K562 (cell line): Measurements from ENCODE around the gene WFDC9. TPM values are rescaled to one million over a fixed set of nuclear protein-coding genes. Genes with fewer than 3 reads are reported as not detected.

Experiments
- ATAC-seq: fragments of 200-7000 bp; cut with Tn5 transposase; 3 replicates; pipeline ENCODE4 v1.9.1; 2020; ENCODE audit warnings: moderate library complexity
- BruUV-seq: library from RNA; stranded (reverse); fragments of 400-500 nt; replicated peaks from 2 replicates; lab custom pipeline; 2021; lab: Mats Ljungman, UMichigan
- CTCF ChIA-PET: fragments of 300-600 bp; formaldehyde crosslinking; extraction: SDS; loops from one replicate; lab custom pipeline; 2021; ENCODE audit warnings: low intra/inter-chr PET ratio; lab: Yijun Ruan, JAX
- POLR2A ChIA-PET: fragments of 300-600, 350-650 bp; sonication (Branson Sonifier 250); formaldehyde crosslinking; extraction: SDS; loops from one replicate; lab custom pipeline; 2021; ENCODE audit warnings: antibody characterized with exemption, inconsistent platforms; lab: Yijun Ruan, JAX
- DNase-seq, 4 experiments: peaks; one replicate each; pipeline versions ENCODE4 v3.0.0 to v3.0.0-alpha.2; 2011 to 2018; ENCODE audit warnings: low spot score in 3 of 4, mixed read lengths in 3 of 4; ENCODE audit errors: extremely low read depth in 1 of 4
- FAIRE-seq: peaks from 2 replicates; lab custom pipeline; 2011; peaks lifted over from hg19 to GRCh38; lab: Jason Lieb, UNC
- H2AFZ ChIP-seq: 2 replicates; pipeline ENCODE4 v1.6.0; 2011; ENCODE audit warnings: low read depth, low read length, control low read depth, inconsistent platforms
- H3K27ac ChIP-seq: fragments of 200-600 bp; 3 replicates; pipeline ENCODE4 v1.8.0; 2011; ENCODE audit warnings: low read depth, mild to moderate bottlenecking, control low read depth, inconsistent platforms, low read length, moderate library complexity, mixed read lengths; ENCODE audit errors: extremely low read depth
- H3K27me3 ChIP-seq, 2 experiments: fragments of 300-600 bp in 1 of 2; 2 replicates in 1 of 2; 3 replicates in 1 of 2; pipeline versions ENCODE4 v1.6.0 to v1.8.0; 2011; ENCODE audit warnings: inconsistent platforms in 2 of 2, low read length in 2 of 2, mild to moderate bottlenecking in 1 of 2, mixed read lengths in 1 of 2, moderate library complexity in 1 of 2; ENCODE audit not compliant: control insufficient read depth in 2 of 2, insufficient read depth in 2 of 2
- H3K36me3 ChIP-seq: fragments of 300-600 bp; 3 replicates; pipeline ENCODE4 v1.8.0; 2011; ENCODE audit warnings: mild to moderate bottlenecking, low read length, inconsistent platforms; ENCODE audit not compliant: control insufficient read depth, insufficient read depth
- H3K4me1 ChIP-seq, 2 experiments: fragments of 200-600 bp in 1 of 2; replicated peaks in 1 of 2; 2 replicates in 1 of 2; 3 replicates in 1 of 2; pipeline versions ENCODE4 v1.5.1 to v1.8.0; 2011; ENCODE audit warnings: inconsistent platforms in 2 of 2, low read length in 2 of 2, mild to moderate bottlenecking in 1 of 2, mixed read lengths in 1 of 2, moderate library complexity in 1 of 2; ENCODE audit not compliant: control insufficient read depth in 2 of 2, insufficient read depth in 2 of 2
- H3K4me2 ChIP-seq: 2 replicates; pipeline ENCODE4 v1.6.1; 2011; ENCODE audit warnings: low read length, control low read depth, inconsistent platforms, mixed read lengths; ENCODE audit not compliant: insufficient read depth
- H3K4me3 ChIP-seq: fragments of 200-600 bp; sonication (generic), shearing (Covaris generic); 2 replicates; pipeline ENCODE4 v1.5.1; 2016; ENCODE audit warnings: control low read depth, inconsistent platforms
- H3K79me2 ChIP-seq: fragments of 200-600 bp; 3 replicates; pipeline ENCODE4 v1.8.0; 2011; ENCODE audit warnings: low read length, inconsistent platforms; ENCODE audit not compliant: control insufficient read depth, insufficient read depth
- H3K9ac ChIP-seq, 2 experiments: 2 replicates each; pipeline versions ENCODE4 v1.6.0 to v1.6.1; 2011; ENCODE audit warnings: low read depth in 2 of 2, low read length in 2 of 2, control low read depth in 1 of 2, inconsistent platforms in 1 of 2, mild to moderate bottlenecking in 1 of 2, mixed read lengths in 1 of 2; ENCODE audit not compliant: insufficient read depth in 1 of 2
- H3K9me1 ChIP-seq: one replicate; pipeline ENCODE4 v1.6.0; 2011; ENCODE audit warnings: inconsistent platforms, mild to moderate bottlenecking, low read length, moderate library complexity; ENCODE audit not compliant: control insufficient read depth, insufficient read depth
- H3K9me3 ChIP-seq: replicated peaks from 2 replicates; pipeline ENCODE4 v1.5.1; 2011; ENCODE audit warnings: low read depth, low read length, inconsistent platforms; ENCODE audit not compliant: control insufficient read depth, insufficient read depth
- H4K20me1 ChIP-seq: replicated peaks from 2 replicates; pipeline ENCODE4 v1.6.1; 2011; ENCODE audit warnings: low read length, inconsistent platforms, mixed read lengths; ENCODE audit not compliant: control insufficient read depth, insufficient read depth
- E2F1 ChIP-seq: sonication (generic); formaldehyde crosslinking; IDR thresholded peaks from 2 replicates; pipeline ENCODE4 v1.8.1; 2023; ENCODE audit warnings: mild to moderate bottlenecking, missing genetic modification reagents, moderate library complexity
- MBD1 ChIP-seq: fragments of 250-450 bp; sonication (Bioruptor Pico); IDR thresholded peaks from 2 replicates; pipeline ENCODE4 v1.8.0; 2022; ENCODE audit warnings: inconsistent platforms
- PTBP1 ChIP-seq: fragments of 200-400 bp; formaldehyde crosslinking; IDR thresholded peaks from 2 replicates; pipeline ENCODE4 v1.6.1; 2017; ENCODE audit warnings: low read depth, low read length
- SMARCC2 ChIP-seq: fragments of 450-650 bp; IDR thresholded peaks from 2 replicates; pipeline ENCODE4 v1.6.1; 2017; ENCODE audit warnings: antibody characterized with exemption, moderate library complexity, mild to moderate bottlenecking, low read depth
- THAP12 ChIP-seq: fragments of 250-450 bp; sonication (Bioruptor Pico); IDR thresholded peaks from 2 replicates; pipeline ENCODE4 v1.9.0; 2021; ENCODE audit warnings: mild to moderate bottlenecking, inconsistent platforms
- ZNF146 ChIP-seq: IDR thresholded peaks from one replicate; pipeline ENCODE4 v1.6.1; 2018; ENCODE audit warnings: missing compliant biosample characterization; ENCODE audit not compliant: unreplicated experiment
- ZNF224 ChIP-seq: sonication (generic); formaldehyde crosslinking; IDR thresholded peaks from 2 replicates; pipeline ENCODE4 v1.8.0; 2022; ENCODE audit warnings: mild to moderate bottlenecking, missing genetic modification reagents
- ZNF232 ChIP-seq: sonication (generic); formaldehyde crosslinking; IDR thresholded peaks from 2 replicates; pipeline ENCODE4 v1.8.0; 2022; ENCODE audit warnings: mild to moderate bottlenecking, missing genetic modification reagents
- ZNF561 ChIP-seq: fragments of 450-650 bp; formaldehyde crosslinking; conservative IDR thresholded peaks from 2 replicates; pipeline ENCODE4 v1.4.0; 2020; ENCODE audit warnings: mild to moderate bottlenecking, moderate library complexity
- ZNF778 ChIP-seq: fragments of 450-650 bp; formaldehyde crosslinking; IDR thresholded peaks from 2 replicates; pipeline ENCODE4 v1.4.0; 2020; ENCODE audit warnings: mild to moderate bottlenecking, moderate library complexity
- WGBS: fragments of 100-300 bp; shearing (Covaris generic); methylation state at CpG from one replicate; pipeline ENCODE4 v1.1.6; 2016; ENCODE audit warnings: low coverage, mixed read lengths; ENCODE audit not compliant: insufficient coverage; ENCODE audit errors: missing lambda C conversion rate; 5-methylcytosine and 5-hydroxymethylcytosine counted together
- in situ Hi-C: fragments of 300-500 bp; cut with MboI; formaldehyde crosslinking; loops from 4 replicates; pipeline ENCODE4 v1.15.0; 2018; ENCODE audit warnings: inconsistent platforms, mixed read lengths
- intact Hi-C: fragments of 100-400 bp; cut with micrococcal nuclease; formaldehyde crosslinking; loops from 2 replicates; pipeline ENCODE4 v1.14.2; 2022
- polyA plus RNA-seq, 8 experiments: library from polyadenylated mRNA; depleted of rRNA in 4 of 8; stranded (reverse) in 5 of 8; unstranded in 3 of 8; fragments of >200 nt; fragmentation: Nextera tagmentation in 2 of 8; fragmentation: Illumina TruSeq in 1 of 8; extraction: Ambion mirVana in 2 of 8; extraction: Trizol in 1 of 8; gene quantifications; 2 replicates each; pipeline versions ENCODE4 v1.2.1 to v1.2.3, GENCODE V29; 2011 to 2014; ENCODE audit warnings: inconsistent platforms in 1 of 8, missing spikeins in 1 of 8
- total RNA-seq, 7 experiments: library from RNA; depleted of rRNA in 6 of 7; stranded (reverse); fragments of >200 nt in 6 of 7; fragmentation: Illumina TruSeq in 2 of 7; extraction: Trizol in 2 of 7; gene quantifications; 2 replicates each; pipeline versions ENCODE4 v1.2.1 to v1.2.3, GENCODE V29; 2011 to 2021; ENCODE audit warnings: low replicate concordance in 1 of 7
- TF ChIP-seq, protein P1 (sequence below): fragments of 200-800 bp; sonication (Bioruptor generic); IDR thresholded peaks from 2 replicates; pipeline ENCODE4 v1.6.1; 2017; ENCODE audit warnings: missing genetic modification characterization, missing compliant biosample characterization

Gene WFDC9
- total and polyA plus RNA-seq, 9 of the 15 experiments (the other 6 are each of a cell fraction or from before 2014, with no cell fraction given) = not detected

DNA sequence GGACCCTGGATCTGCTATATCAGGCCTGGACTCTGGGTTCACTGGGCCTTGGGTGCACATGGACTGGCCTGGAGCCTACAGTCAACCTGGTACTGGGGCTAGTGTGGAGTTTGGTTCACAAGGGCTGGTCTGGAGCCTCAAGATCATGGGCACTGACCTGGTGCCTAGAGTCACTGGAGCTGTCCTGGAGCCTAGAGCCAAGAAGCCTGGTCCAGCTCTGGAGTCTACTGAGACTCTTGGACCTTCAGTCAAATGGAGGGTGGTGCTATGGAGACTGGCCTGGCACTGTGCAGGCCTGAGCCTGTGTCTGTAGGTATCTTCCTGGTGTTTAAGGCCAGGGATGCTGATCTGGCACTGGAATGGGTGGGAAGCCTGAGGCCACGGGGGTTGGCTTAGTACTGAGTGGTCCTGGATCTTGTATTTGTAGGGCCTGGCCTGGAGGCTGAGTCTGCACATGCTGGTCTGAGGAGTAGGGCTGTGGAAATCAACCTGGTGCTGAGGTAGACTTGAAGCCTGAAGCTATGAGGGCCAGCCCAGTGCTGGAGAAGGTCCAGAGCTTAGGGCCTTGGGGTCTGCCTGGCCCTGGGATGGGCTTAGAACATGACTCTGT lies 16.5 kb upstream of the WFDC9 start:
- H3K4me2 ChIP-seq = no peak overlapping the region
- TF ChIP-seq E2F1 (CRISPR knock-in tag) (no peak), ZNF232 (CRISPR knock-in tag) (no peak), ZNF146 (CRISPR knock-in tag) (no peak), MBD1 (CRISPR knock-in tag) (no peak), ZNF224 (no peak), ZNF778 (no peak), SMARCC2 (no peak), ZNF561 (CRISPR knock-in tag) (no peak), PTBP1 (no peak), THAP12 (no peak)
- TF ChIP-seq, protein P1, sequence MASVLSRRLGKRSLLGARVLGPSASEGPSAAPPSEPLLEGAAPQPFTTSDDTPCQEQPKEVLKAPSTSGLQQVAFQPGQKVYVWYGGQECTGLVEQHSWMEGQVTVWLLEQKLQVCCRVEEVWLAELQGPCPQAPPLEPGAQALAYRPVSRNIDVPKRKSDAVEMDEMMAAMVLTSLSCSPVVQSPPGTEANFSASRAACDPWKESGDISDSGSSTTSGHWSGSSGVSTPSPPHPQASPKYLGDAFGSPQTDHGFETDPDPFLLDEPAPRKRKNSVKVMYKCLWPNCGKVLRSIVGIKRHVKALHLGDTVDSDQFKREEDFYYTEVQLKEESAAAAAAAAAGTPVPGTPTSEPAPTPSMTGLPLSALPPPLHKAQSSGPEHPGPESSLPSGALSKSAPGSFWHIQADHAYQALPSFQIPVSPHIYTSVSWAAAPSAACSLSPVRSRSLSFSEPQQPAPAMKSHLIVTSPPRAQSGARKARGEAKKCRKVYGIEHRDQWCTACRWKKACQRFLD (CRISPR knock-in tag) = no peak

More for the DNA sequence above, 16.5 kb upstream of the WFDC9 start:
- no peak overlapping the region for H2AFZ ChIP-seq
- no peaks in the 10 kb centered on the region for H3K36me3 ChIP-seq
- no peaks in the 10 kb centered on the region for H3K79me2 ChIP-seq
- CTCF ChIA-PET = no interaction called here
- POLR2A ChIA-PET = no interaction called here
- H3K9me3 ChIP-seq = no peaks in the 10 kb centered on the region
- H3K27me3 ChIP-seq = peaks cover 0 to 4% of the 10 kb centered on the region in 2 experiments; a peak in 1 of 5 replicates
- 0% methylated on average over 1 of the region's 1 CpG for WGBS
- no peak overlapping the region for H3K9ac ChIP-seq
- no peaks in the 10 kb centered on the region for H4K20me1 ChIP-seq
- intact Hi-C loops = no loop called here
- DNase-seq = no peak
- H3K4me1 ChIP-seq = no peaks in the 10 kb centered on the region
- H3K27ac ChIP-seq = no peak overlapping the region
- in situ Hi-C loops = no loop called here
- H3K4me3 ChIP-seq = no peak overlapping the region
- H3K9me1 ChIP-seq = peaks cover 2% of the 10 kb centered on the region
- FAIRE-seq = no peak
- no TSS peak for BruUV-seq
- ATAC-seq = no peak
